H1 (cell line): Measurements from ENCODE around the gene INPP5B. TPM values are rescaled to one million over a fixed set of nuclear protein-coding genes. Genes with fewer than 3 reads are reported as not detected.

Experiments used
- CTCF ChIA-PET: fragments of 300-600 bp; sonication (Branson Sonifier 250); formaldehyde crosslinking; loops from one replicate; lab custom pipeline; 2021; ENCODE audit not compliant: partially characterized antibody; lab: Charles Lee
- POLR2A ChIA-PET: fragments of 300-600 bp; sonication (Branson Sonifier 250); formaldehyde crosslinking; loops from one replicate; lab custom pipeline; 2021; ENCODE audit warnings: inconsistent platforms; ENCODE audit not compliant: partially characterized antibody; lab: Charles Lee
- DNase-seq, 2 experiments: peaks; one replicate each; pipeline versions ENCODE4 v3.0.0 to v3.0.0-alpha.2; 2010 to 2022; ENCODE audit warnings: low spot score in 2 of 2, low read depth in 1 of 2, mixed read lengths in 1 of 2
- FAIRE-seq: peaks from 2 replicates; lab custom pipeline; 2011; peaks lifted over from hg19 to GRCh38; lab: Jason Lieb, UNC
- H2AFZ ChIP-seq: 2 replicates; pipeline ENCODE4 v1.8.1; 2012; ENCODE audit warnings: low read length, inconsistent platforms
- H2AK5ac ChIP-seq: 2 replicates; pipeline ENCODE4 v1.6.1; 2013; ENCODE audit warnings: low read depth, low read length
- H2BK120ac ChIP-seq: replicated peaks from 2 replicates; pipeline ENCODE3; 2013; ENCODE audit warnings: low read depth, low read length, inconsistent platforms
- H2BK12ac ChIP-seq: 2 replicates; pipeline ENCODE4 v1.6.1; 2013; ENCODE audit warnings: low read depth, low read length
- H2BK15ac ChIP-seq: 2 replicates; pipeline ENCODE4 v1.6.1; 2013; ENCODE audit warnings: low read length
- H2BK20ac ChIP-seq: 2 replicates; pipeline ENCODE4 v1.6.1; 2013; ENCODE audit warnings: low read length
- H2BK5ac ChIP-seq: 2 replicates; pipeline ENCODE4 v1.6.1; 2013; ENCODE audit warnings: low read depth, low read length
- H3K14ac ChIP-seq: 2 replicates; pipeline ENCODE4 v1.6.1; 2013; ENCODE audit warnings: inconsistent platforms; ENCODE audit not compliant: insufficient read length
- H3K18ac ChIP-seq: 2 replicates; pipeline ENCODE4 v1.6.1; 2013; ENCODE audit warnings: low read length; ENCODE audit errors: extremely low read depth
- H3K23ac ChIP-seq: 2 replicates; pipeline ENCODE4 v1.6.1; 2013; ENCODE audit warnings: inconsistent platforms; ENCODE audit not compliant: insufficient read length
- H3K23me2 ChIP-seq: 2 replicates; pipeline ENCODE4 v1.6.1; 2013; ENCODE audit warnings: low read depth, low read length
- H3K27ac ChIP-seq: 2 replicates; pipeline ENCODE4 v1.6.1; 2011; ENCODE audit warnings: low read depth, low read length, inconsistent platforms
- H3K27me3 ChIP-seq, 4 experiments: replicated peaks in 1 of 4; 1 replicate in 1 of 4; 2 replicates in 3 of 4; pipeline versions ENCODE4 v1.6.1 to v1.8.1; 2011 to 2013; ENCODE audit warnings: low read length in 3 of 4, mild to moderate bottlenecking in 3 of 4, inconsistent platforms in 2 of 4, mixed read lengths in 2 of 4, moderate library complexity in 1 of 4; ENCODE audit not compliant: control insufficient read depth in 3 of 4, insufficient read depth in 3 of 4; ENCODE audit errors: extremely low read depth in 1 of 4
- H3K36me3 ChIP-seq, 4 experiments: 2 replicates each; pipeline versions ENCODE4 v1.6.1 to v1.8.1; 2011 to 2013; ENCODE audit warnings: mild to moderate bottlenecking in 4 of 4, low read length in 3 of 4, moderate library complexity in 2 of 4, control low read depth in 1 of 4, inconsistent platforms in 1 of 4; ENCODE audit not compliant: insufficient read depth in 4 of 4, control insufficient read depth in 2 of 4
- H3K4ac ChIP-seq: replicated peaks from 2 replicates; pipeline ENCODE3; 2013; ENCODE audit warnings: low read length, low read depth, mixed read lengths, inconsistent platforms; ENCODE audit not compliant: insufficient read length
- H3K4me1 ChIP-seq, 4 experiments: replicated peaks in 1 of 4; 1 replicate in 1 of 4; 2 replicates in 3 of 4; pipeline versions ENCODE4 v1.6.1 to v1.8.1; 2011 to 2013; ENCODE audit warnings: low read length in 3 of 4, inconsistent platforms in 2 of 4, mixed read lengths in 1 of 4; ENCODE audit not compliant: insufficient read depth in 4 of 4, control insufficient read depth in 3 of 4
- H3K4me2 ChIP-seq, 2 experiments: 2 replicates each; pipeline versions ENCODE4 v1.6.1 to v1.8.1; 2011 to 2013; ENCODE audit warnings: low read depth in 2 of 2, low read length in 2 of 2, control low read depth in 1 of 2, inconsistent platforms in 1 of 2, mild to moderate bottlenecking in 1 of 2; ENCODE audit not compliant: insufficient read depth in 1 of 2
- H3K4me3 ChIP-seq, 4 experiments: fragments of 200-600, 300-600 bp in 1 of 4; sonication (generic), shearing (Covaris generic), sonication (Bioruptor Twin) in 1 of 4; 2 replicates each; pipeline versions ENCODE4 v1.5.1 to v1.8.1; 2011 to 2016; ENCODE audit warnings: low read length in 4 of 4, low read depth in 3 of 4, control low read depth in 2 of 4, inconsistent platforms in 2 of 4, mild to moderate bottlenecking in 2 of 4, mixed read lengths in 1 of 4, moderate library complexity in 1 of 4; ENCODE audit not compliant: insufficient read depth in 2 of 4; ENCODE audit errors: extremely low read depth in 1 of 4
- H3K56ac ChIP-seq: replicated peaks from 2 replicates; pipeline ENCODE3; 2013; ENCODE audit warnings: low read depth, mild to moderate bottlenecking, mixed read lengths, low read length, inconsistent platforms; ENCODE audit not compliant: insufficient read length
- H3K79me1 ChIP-seq: 2 replicates; pipeline ENCODE4 v1.6.1; 2013; ENCODE audit warnings: low read depth, low read length, control low read depth
- H3K79me2 ChIP-seq, 2 experiments: 2 replicates each; pipeline versions ENCODE4 v1.6.1 to v1.8.1; 2012 to 2013; ENCODE audit warnings: low read length in 2 of 2, mild to moderate bottlenecking in 2 of 2, inconsistent platforms in 1 of 2; ENCODE audit not compliant: insufficient read depth in 2 of 2, control insufficient read depth in 1 of 2
- H3K9ac ChIP-seq, 4 experiments: replicated peaks in 1 of 4; 1 replicate in 1 of 4; 2 replicates in 3 of 4; pipeline versions ENCODE4 v1.6.1 to v1.8.1; 2011 to 2013; ENCODE audit warnings: low read depth in 3 of 4, low read length in 3 of 4, control low read depth in 2 of 4, mild to moderate bottlenecking in 2 of 4, moderate library complexity in 2 of 4, inconsistent platforms in 1 of 4; ENCODE audit errors: extremely low read depth in 1 of 4
- H3K9me3 ChIP-seq, 2 experiments: 2 replicates each; pipeline versions ENCODE4 v1.6.1 to v1.8.1; 2012 to 2013; ENCODE audit warnings: mild to moderate bottlenecking in 2 of 2, moderate library complexity in 2 of 2, control low read depth in 1 of 2, inconsistent platforms in 1 of 2, low read depth in 1 of 2, low read length in 1 of 2, mixed read lengths in 1 of 2; ENCODE audit not compliant: insufficient read depth in 2 of 2
- H4K20me1 ChIP-seq, 2 experiments: replicated peaks in 1 of 2; 2 replicates each; pipeline versions ENCODE3 to v1.8.1; 2011 to 2013; ENCODE audit warnings: inconsistent platforms in 2 of 2, low read length in 2 of 2, mild to moderate bottlenecking in 1 of 2; ENCODE audit not compliant: insufficient read depth in 2 of 2, control insufficient read depth in 1 of 2
- H4K5ac ChIP-seq: 2 replicates; pipeline ENCODE4 v1.6.1; 2013; ENCODE audit warnings: low read length, low read depth, mixed read lengths, inconsistent platforms; ENCODE audit not compliant: insufficient read length
- H4K8ac ChIP-seq: 2 replicates; pipeline ENCODE4 v1.8.0; 2013; ENCODE audit warnings: mild to moderate bottlenecking, moderate library complexity, low read length, inconsistent platforms; ENCODE audit not compliant: insufficient read depth; ENCODE audit errors: extremely low read depth
- H4K91ac ChIP-seq: replicated peaks from 2 replicates; pipeline ENCODE3; 2013; ENCODE audit warnings: low read length, mixed read lengths, inconsistent platforms; ENCODE audit not compliant: insufficient read length
- SIN3A ChIP-seq, 2 experiments: IDR thresholded peaks in 1 of 2; conservative IDR thresholded peaks in 1 of 2; 2 replicates each; pipeline ENCODE4 v1.6.1; 2011 to 2012; ENCODE audit warnings: low read length in 2 of 2, improper control_type of control experiment in 1 of 2, low read depth in 1 of 2, mild to moderate bottlenecking in 1 of 2
- YY1 ChIP-seq: IDR thresholded peaks from 2 replicates; pipeline ENCODE4 v1.6.1; 2011; ENCODE audit warnings: low read depth, mild to moderate bottlenecking, low read length
- WGBS, 2 experiments: shearing (Covaris generic) in 1 of 2; methylation state at CpG; one replicate each; pipeline versions ENCODE4 v1.1.6 to v1.1.7; 2013 to 2015; ENCODE audit warnings: low lambda C conversion rate in 2 of 2, mixed read lengths in 2 of 2, inconsistent platforms in 1 of 2, low coverage in 1 of 2, missing lambda C conversion rate in 1 of 2; ENCODE audit not compliant: insufficient replicate concordance in 2 of 2, insufficient coverage in 1 of 2, insufficient read length in 1 of 2; ENCODE audit errors: extremely low coverage in 1 of 2, missing lambda C conversion rate in 1 of 2; 5-methylcytosine and 5-hydroxymethylcytosine counted together
- polyA plus RNA-seq, 7 experiments: library from polyadenylated mRNA; depleted of rRNA in 3 of 7; stranded (reverse) in 5 of 7; unstranded in 2 of 7; fragments of >200 nt in 5 of 7; fragments of 200-250 nt in 2 of 7; gene quantifications; 1 replicate in 5 of 7; 2 replicates in 1 of 7; 4 replicates in 1 of 7; pipeline versions ENCODE4 v1.2.1 to v1.2.3, GENCODE V29; 2011 to 2013; ENCODE audit warnings: missing spikeins in 2 of 7, mixed read lengths in 2 of 7
- total RNA-seq: library from RNA; stranded (reverse); fragmentation: NEBNext Ultra II Directional; extraction: Animal tissue kit (Norgen Biotek cat#: 25700); gene quantifications from 2 replicates; pipeline ENCODE4 v1.2.1, GENCODE V29; 2021

Gene INPP5B
- total and polyA plus RNA-seq, 2 of the 8 experiments (the other 6 are each of a cell fraction or from before 2014, with no cell fraction given), result 14.0 to 23.7 TPM

GRCh38 chr1:37822906-37823815 lies 123.7 kb downstream of the INPP5B start:
- DNase-seq (no peak), FAIRE-seq (no peak)
- no peak overlapping the region for H2BK15ac ChIP-seq
- no peak overlapping the region for H2BK120ac ChIP-seq
- H2AK5ac ChIP-seq, result no peak overlapping the region
- H3K27me3 ChIP-seq, result no peaks in the 10 kb centered on the region
- peaks cover 7 to 28% (median 23%) of the 10 kb centered on the region in 4 experiments for H3K36me3 ChIP-seq
- no peak overlapping the region for H3K56ac ChIP-seq
- no peaks in the 10 kb centered on the region for H3K23me2 ChIP-seq
- WGBS, 2 experiments, result 84% methylated on average over 9 of the region's 9 CpGs; no CpG with 5 or more reads in 1 of the 2 experiments
- H2AFZ ChIP-seq, result no peak overlapping the region
- H4K5ac ChIP-seq, result no peak overlapping the region
- CTCF ChIA-PET, result interaction anchor here (0.7 to 1.4 kb wide), 3 partner anchors 37 to 775 kb away, joined by 3 to 4 read pairs (median 3); no protein-coding TSS in a partner anchor
- H4K8ac ChIP-seq, result no peak overlapping the region
- no peak overlapping the region for H3K18ac ChIP-seq
- no peak overlapping the region for H3K4me2 ChIP-seq
- POLR2A ChIA-PET, result interaction anchor here (1.3 to 2.7 kb wide), 2 partner anchors 10 to 15 kb away, joined by 4 to 8 read pairs; partner anchors contain the start of genes C1orf122 and YRDC
- no peak overlapping the region for H3K9ac ChIP-seq
- H3K79me2 ChIP-seq, result no peaks in the 10 kb centered on the region
- no peaks in the 10 kb centered on the region for H4K20me1 ChIP-seq
- H2BK12ac ChIP-seq, result no peak overlapping the region
- H3K4ac ChIP-seq, result no peak overlapping the region
- no peaks in the 10 kb centered on the region for H3K9me3 ChIP-seq
- H3K4me1 ChIP-seq, result no peaks in the 10 kb centered on the region
- no peak overlapping the region for H3K14ac ChIP-seq
- no peak overlapping the region for H3K27ac ChIP-seq
- no peak overlapping the region for H3K4me3 ChIP-seq
- no peaks in the 10 kb centered on the region for H3K79me1 ChIP-seq
- H4K91ac ChIP-seq, result no peak overlapping the region
- H2BK20ac ChIP-seq, result no peak overlapping the region
- no peak overlapping the region for H3K23ac ChIP-seq
- no peak overlapping the region for H2BK5ac ChIP-seq
- no peak for TF ChIP-seq SIN3A (conservative IDR thresholded peaks at IDR 0.05 in 1 of 2, IDR thresholded peaks at IDR 0.05 in 1 of 2; ENCODE audit: low read depth in 1 of 2, low read length in 2 of 2)
- TF ChIP-seq YY1, result no peak
